Fibroblast of the aortic adventitia (primary cell): Measurements from ENCODE around the gene ATP4A. TPM values are rescaled to one million over a fixed set of nuclear protein-coding genes. Genes with fewer than 3 reads are reported as not detected.

Experiments
- DNase-seq: peaks from one replicate; pipeline ENCODE4 v3.0.0-alpha.2; 2010; ENCODE audit warnings: low read depth
- H3K4me3 ChIP-seq: 2 replicates; pipeline ENCODE4 v1.5.1; 2011; ENCODE audit warnings: low read depth, mild to moderate bottlenecking, control low read depth, low read length, moderate library complexity
- CTCF ChIP-seq: IDR thresholded peaks from 2 replicates; pipeline ENCODE4 v1.5.1; 2011; ENCODE audit warnings: mild to moderate bottlenecking, low read length, control low read depth, inconsistent platforms; ENCODE audit not compliant: insufficient read depth
- total RNA-seq: library from RNA; depleted of rRNA; stranded (reverse); fragments of >200 nt; gene quantifications from 2 replicates; pipeline ENCODE4 v1.2.3, GENCODE V29; 2012; ENCODE audit warnings: low replicate concordance

ATP4A gene
- total RNA-seq, 1 donor: not detected

- peak; percentile 25 for TF ChIP-seq CTCF
- peak; percentile 29 for DNase-seq
- no peak overlapping the region for H3K4me3 ChIP-seq
Measured at GRCh38 chr19:35555301-35556005, 8.0 kb downstream of the ATP4A start.

- DNase-seq: no peak
- no peak overlapping the region for H3K4me3 ChIP-seq
Measured at GRCh38 chr19:35554076-35554475, 9.4 kb downstream of the ATP4A start.

GRCh38 chr19:35553385-35554000 lies 10.0 kb downstream of the ATP4A start:
- H3K4me3 ChIP-seq: no peak overlapping the region
- no peak for TF ChIP-seq CTCF
- no peak for DNase-seq

More at GRCh38 chr19:35554076-35554475, 9.4 kb downstream of the ATP4A start:
- TF ChIP-seq CTCF: no peak

GRCh38 chr19:35552534-35553384 lies 10.7 kb downstream of the ATP4A start:
- no peak for DNase-seq
- H3K4me3 ChIP-seq: no peak overlapping the region
- TF ChIP-seq CTCF: no peak

GRCh38 chr19:35551091-35551810 lies 12.2 kb downstream of the ATP4A start:
- no peak overlapping the region for H3K4me3 ChIP-seq
- DNase-seq: no peak
- no peak for TF ChIP-seq CTCF

- no peak for DNase-seq
- no peak for TF ChIP-seq CTCF
- no peak overlapping the region for H3K4me3 ChIP-seq
Measured at GRCh38 chr19:35549879-35550523, 13.5 kb downstream of the ATP4A start.
